ENCODE results near the gene ITGA6.

Gene ITGA6

GRCh38 chr2:172427256-172427989 is at the start of gene ITGA6:
ITGA6 (plus strand) TSS chr2:172427586.
- DNase-seq, result peak; percentile 87

DNA sequence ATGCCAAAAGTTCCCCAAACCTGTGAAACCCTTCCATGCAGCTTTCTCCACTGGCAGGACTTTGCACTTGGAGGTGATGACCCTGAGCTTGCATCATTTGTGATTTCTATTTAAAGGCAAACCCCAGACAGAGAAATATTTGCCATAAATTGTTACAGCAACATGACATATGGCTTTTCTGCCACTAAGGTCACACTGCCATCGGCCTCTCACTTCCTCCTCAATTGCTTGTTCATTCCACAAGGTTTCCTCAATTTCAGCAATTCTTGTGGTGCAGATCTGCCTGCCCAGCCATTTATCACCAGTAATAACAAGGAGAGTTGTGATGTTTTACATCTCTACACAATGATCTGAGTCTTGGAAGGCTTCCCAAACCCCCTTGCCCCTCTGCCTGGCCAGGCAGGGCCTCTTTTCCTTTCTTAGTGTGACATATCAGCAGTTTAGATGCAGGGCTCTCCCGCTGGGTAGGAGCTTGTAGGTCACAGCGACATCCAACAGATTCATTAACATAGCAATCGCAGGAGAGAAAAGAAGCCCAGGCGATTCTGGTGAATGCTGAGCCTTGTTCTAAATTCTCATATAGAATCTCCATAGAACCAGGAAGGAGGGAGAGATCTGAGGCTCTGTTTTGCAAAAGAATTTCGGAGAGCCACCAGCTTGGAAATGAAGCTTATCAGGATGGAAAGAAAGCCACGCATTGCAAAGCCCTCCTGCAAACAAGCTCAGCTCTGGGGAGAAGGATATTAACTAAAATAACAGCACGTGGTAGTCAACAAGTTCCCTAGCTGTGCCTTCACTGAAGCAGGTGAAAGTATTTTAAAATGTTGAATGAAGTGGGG is 46.7 kb upstream of the ITGA6 start:
- DNase-seq, result no peak

GRCh38 chr2:172381275-172382027 is 45.9 kb upstream of the ITGA6 start:
- DNase-seq, result no peak

- no peak for DNase-seq
Measured at GRCh38 chr2:172387361-172387760, 40.0 kb upstream of the ITGA6 start.

DNA sequence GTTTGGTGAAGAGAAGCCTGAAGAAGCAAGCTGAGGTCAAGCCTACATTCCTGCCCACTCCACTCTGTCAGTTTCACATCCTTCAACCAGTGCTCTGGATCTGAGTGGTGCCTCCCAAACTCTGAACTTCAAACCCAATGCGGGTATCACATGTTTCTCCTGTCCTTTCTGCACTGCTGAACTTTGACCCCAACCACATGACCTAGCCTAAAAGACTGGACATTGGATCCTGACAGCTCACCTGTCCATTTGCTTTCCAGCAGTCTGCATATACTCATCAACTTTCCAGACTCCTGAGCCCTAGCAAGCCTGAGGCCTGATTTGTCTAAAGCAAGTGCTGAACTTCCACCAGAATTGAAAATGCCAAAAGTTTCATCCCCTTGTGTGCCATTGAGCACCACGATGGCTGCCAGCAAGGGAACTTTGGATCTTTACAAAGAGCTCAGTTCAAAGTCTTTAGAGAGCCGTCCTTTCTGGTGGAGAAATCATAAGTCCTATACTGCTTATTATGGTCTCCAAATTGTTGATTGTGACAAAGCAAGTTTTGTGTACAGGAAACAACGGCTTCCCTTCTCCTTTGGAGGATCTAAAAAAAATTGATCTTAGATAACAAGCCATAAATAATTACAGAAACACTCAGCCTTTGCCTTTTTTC is 37.6 kb upstream of the ITGA6 start:
- no peak for DNase-seq

DNA sequence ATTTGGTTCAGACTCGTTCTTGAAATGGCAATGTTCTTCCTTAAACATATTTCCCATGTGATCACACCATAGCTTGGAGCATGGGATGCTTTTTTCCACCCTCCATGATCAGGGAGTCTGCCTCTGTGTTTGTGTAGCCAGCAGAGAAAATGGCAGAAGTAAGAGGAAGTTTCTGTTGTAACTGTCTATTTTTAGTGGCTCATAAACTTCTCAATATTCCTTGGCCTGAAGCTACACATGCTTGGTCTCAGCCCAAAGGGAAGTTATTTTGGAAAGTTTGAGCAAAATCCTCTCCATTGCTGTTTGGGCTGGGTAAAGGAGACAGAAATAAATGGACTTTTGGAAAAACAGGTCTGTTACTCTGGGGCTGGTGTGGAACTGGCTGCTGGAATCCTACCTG is 33.4 kb upstream of the ITGA6 start:
- no peak for DNase-seq

DNA sequence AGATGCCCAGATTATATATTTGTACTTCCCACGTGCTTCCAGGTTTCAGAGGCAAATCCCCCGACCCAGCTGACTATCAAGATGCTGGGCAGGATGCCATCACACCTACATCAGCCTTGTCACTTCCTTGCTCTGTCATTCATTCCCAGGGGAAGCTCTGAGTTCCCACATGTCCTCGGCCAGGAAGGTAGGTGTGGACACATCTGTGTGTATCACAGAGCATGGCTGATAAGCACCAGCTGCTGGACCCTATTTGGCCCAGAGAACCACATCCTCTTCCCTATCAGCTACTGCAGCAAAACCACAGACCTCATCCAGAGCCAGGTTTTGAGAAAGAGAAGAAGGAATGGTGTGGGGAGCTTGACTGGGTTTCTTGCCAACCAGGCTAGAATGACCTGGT is 31.9 kb upstream of the ITGA6 start:
- no peak for DNase-seq

- no peak for DNase-seq
Measured at GRCh38 chr2:172397148-172397834, 30.1 kb upstream of the ITGA6 start.

DNA sequence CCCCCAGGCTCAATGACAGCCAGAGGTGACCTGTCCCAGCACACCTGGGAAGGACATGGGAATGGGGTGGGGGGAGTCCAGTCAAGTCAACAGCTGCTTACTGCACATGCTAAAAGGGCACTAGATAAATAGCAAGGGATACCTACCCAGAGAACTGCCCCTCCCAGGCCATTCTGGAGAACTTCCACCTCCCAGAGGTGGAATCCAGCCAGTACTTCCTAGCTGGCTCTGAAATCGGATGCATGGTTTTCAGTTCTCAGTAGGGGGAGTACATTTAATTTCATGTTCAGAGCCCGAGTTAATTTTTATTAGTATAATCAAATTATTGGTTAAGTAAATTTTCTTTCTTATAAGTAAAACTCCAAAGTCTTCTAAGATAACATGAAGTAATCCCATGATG is 28.9 kb upstream of the ITGA6 start:
- DNase-seq, result no peak

DNA sequence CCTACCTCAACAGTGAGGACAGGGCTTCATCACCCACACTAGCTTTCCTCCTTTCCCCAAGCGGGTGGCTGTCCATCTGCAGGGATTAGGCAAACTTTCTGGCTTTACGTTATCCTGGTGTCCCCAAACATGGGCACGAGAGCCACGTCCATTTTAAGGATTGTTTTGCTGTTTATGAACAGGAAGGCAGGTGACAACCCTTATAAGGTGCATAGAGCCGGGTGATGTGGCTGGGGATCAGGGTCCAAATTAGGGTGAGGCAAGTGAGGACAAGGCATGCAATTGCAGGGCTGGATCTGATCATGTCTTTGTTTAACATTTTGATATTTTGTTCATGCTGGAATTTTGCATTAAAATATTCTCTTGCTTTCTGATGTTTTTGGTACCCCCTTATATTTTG is 27.6 kb upstream of the ITGA6 start:
- no peak for DNase-seq

DNA sequence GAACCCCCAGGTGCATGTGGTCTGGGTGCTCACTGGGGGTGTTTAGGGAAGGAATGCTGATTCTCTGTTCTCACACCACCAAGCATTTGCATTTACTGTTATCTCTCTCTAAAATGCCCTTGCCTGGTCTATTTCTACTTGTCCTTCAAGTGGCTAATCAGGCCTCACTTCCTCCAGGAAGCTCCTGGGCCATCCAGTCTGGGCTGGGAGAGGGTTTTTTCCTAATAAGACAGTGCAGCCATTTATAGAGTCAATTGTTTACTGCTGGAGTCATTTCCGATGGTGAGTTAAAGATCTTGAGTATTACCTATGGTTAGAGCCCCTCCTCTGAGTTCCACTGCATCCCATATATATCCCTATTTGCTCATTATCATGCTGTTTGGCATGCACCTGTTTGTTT is 25.2 kb upstream of the ITGA6 start:
- DNase-seq, result no peak

GRCh38 chr2:172403402-172403801 is 24.0 kb upstream of the ITGA6 start:
- no peak for DNase-seq

DNA sequence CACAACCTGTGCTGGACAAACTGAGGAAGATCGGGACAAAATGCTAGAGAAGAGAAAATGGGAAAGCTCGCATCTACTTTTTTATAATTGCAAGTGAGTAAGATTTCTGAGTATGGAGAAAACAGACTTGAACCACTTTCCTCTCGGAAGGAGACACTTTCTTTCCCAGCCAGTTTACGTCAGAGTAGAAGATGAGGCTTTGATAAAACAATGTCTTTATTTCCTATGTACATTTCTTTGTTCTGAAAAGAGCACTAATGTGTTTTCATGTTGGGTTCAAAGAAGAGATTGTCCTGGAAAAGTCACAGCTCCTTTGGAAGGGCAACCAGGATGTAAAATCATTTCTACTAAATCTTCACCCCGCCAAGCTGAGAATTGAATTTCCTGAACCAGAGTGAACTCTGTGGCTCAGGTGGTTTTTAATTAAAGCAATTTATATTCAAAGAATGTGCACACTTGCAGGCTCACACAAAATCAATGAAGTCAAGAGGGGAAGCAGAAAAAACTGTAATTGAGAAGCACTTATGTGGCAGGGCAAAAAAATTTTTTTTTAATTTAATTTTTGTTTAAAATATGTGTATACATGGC is 23.4 kb upstream of the ITGA6 start:
- no peak for DNase-seq

DNA sequence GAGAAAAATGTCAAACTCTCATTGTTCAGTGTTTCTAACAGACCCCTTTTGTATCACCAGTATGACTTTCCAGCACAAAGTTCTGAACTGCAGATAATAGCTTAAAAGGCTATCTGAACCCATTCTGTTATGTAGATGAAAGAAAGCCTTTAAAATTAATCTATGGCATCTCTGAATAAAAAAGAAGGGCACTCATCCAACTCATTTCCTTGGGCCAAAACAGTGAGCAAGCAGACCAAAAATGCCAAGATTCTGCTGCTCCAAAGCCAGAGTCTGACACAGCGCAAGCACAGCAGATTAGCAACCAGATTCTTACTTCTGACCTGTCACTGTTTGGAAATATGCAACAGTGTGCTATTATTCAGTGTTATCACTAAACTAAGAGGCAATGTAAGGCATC is 22.6 kb upstream of the ITGA6 start:
- no peak for DNase-seq

DNA sequence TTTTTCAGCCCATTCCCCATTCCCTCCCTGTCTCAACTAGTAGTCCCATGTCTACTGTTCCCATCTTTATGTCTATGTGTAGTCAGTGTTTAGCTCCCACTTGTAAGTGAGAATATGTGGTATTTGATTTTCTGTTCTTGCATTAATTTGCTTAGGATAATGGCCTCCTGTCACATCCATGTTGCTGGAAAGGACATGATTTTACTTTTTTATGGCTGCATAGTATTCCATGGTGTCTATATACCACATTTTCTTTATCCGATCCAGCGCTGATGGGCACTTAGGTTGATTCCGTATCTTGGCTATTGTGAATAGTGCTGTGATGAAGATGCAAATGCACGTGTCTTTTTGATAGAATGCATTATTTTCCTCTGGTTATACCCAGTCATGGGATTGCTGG is 21.7 kb upstream of the ITGA6 start:
- DNase-seq, result no peak

GRCh38 chr2:172408143-172408766 is 19.1 kb upstream of the ITGA6 start:
- DNase-seq, result no peak

- no peak for DNase-seq
Measured at GRCh38 chr2:172409042-172409441, 18.3 kb upstream of the ITGA6 start.

- no peak for DNase-seq
Measured at GRCh38 chr2:172412984-172413492, 14.3 kb upstream of the ITGA6 start.

- DNase-seq, result no peak
Measured at GRCh38 chr2:172415157-172415864, 12.1 kb upstream of the ITGA6 start.

GRCh38 chr2:172415865-172416183 is 11.6 kb upstream of the ITGA6 start:
- no peak for DNase-seq
